Measurements from ENCODE around the gene TLE4.

Gene TLE4

GRCh38 chr9:79709743-79710674 is 138.2 kb downstream of the TLE4 start:
- H3K4me3 ChIP-seq (ENCODE audit: low read depth, low read length), result no peak overlapping the region
- no peak for DNase-seq
- no peak for TF ChIP-seq CTCF (IDR thresholded peaks at IDR 0.05; ENCODE audit: low read depth, low read length, missing control alignments)
- peaks cover 6% of the 10 kb centered on the region for H3K36me3 ChIP-seq (replicated peaks)
- no peak overlapping the region for H3K27ac ChIP-seq
- in situ Hi-C loops (cut with HindIII; ENCODE audit: low pct_ligation_motif_present, low sequenced_read_pairs), result no loop called here
- no peaks in the 10 kb centered on the region for H3K27me3 ChIP-seq (replicated peaks)

GRCh38 chr9:79711874-79712273 is 140.1 kb downstream of the TLE4 start:
- no peak overlapping the region for H3K27ac ChIP-seq
- peaks cover 8% of the 10 kb centered on the region for H3K36me3 ChIP-seq (replicated peaks)
- DNase-seq, result no peak
- TF ChIP-seq CTCF (IDR thresholded peaks at IDR 0.05; ENCODE audit: low read depth, low read length, missing control alignments), result no peak
- no peaks in the 10 kb centered on the region for H3K27me3 ChIP-seq (replicated peaks)
- no peak overlapping the region for H3K4me3 ChIP-seq (ENCODE audit: low read depth, low read length)
- in situ Hi-C loops (cut with HindIII; ENCODE audit: low pct_ligation_motif_present, low sequenced_read_pairs), result no loop called here

- H3K27ac ChIP-seq, result no peak overlapping the region
- H3K4me3 ChIP-seq (ENCODE audit: low read depth, low read length), result no peak overlapping the region
- no peak for TF ChIP-seq CTCF (IDR thresholded peaks at IDR 0.05; ENCODE audit: low read depth, low read length, missing control alignments)
- in situ Hi-C loops (cut with HindIII; ENCODE audit: low pct_ligation_motif_present, low sequenced_read_pairs), result no loop called here
- no peak for DNase-seq
- H3K36me3 ChIP-seq (replicated peaks), result peaks cover 32% of the 10 kb centered on the region
- no peaks in the 10 kb centered on the region for H3K27me3 ChIP-seq (replicated peaks)
Measured at GRCh38 chr9:79719021-79719420, 147.3 kb downstream of the TLE4 start.

- DNase-seq, result no peak
- no peak overlapping the region for H3K4me3 ChIP-seq (ENCODE audit: low read depth, low read length)
- in situ Hi-C loops (cut with HindIII; ENCODE audit: low pct_ligation_motif_present, low sequenced_read_pairs), result no loop called here
- H3K27me3 ChIP-seq (replicated peaks), result no peaks in the 10 kb centered on the region
- H3K36me3 ChIP-seq (replicated peaks), result peaks cover 32% of the 10 kb centered on the region
- no peak overlapping the region for H3K27ac ChIP-seq
- TF ChIP-seq CTCF (IDR thresholded peaks at IDR 0.05; ENCODE audit: low read depth, low read length, missing control alignments), result no peak
Measured at GRCh38 chr9:79719989-79720388, 148.2 kb downstream of the TLE4 start.

GRCh38 chr9:79731171-79731890 is 159.6 kb downstream of the TLE4 start:
- TF ChIP-seq CTCF (IDR thresholded peaks at IDR 0.05; ENCODE audit: low read depth, low read length, missing control alignments), result no peak
- no peak for DNase-seq
- in situ Hi-C loops (cut with HindIII; ENCODE audit: low pct_ligation_motif_present, low sequenced_read_pairs), result no loop called here

More at GRCh38 chr9:79731171-79731890, 159.6 kb downstream of the TLE4 start:
- Histone ChIP-seq H3K4me3 (ENCODE audit: low read depth, low read length) (no peak overlapping the region), H3K27ac (no peak overlapping the region), H3K36me3 (replicated peaks) (no peaks in the 10 kb centered on the region), H3K27me3 (replicated peaks) (no peaks in the 10 kb centered on the region)
